ENCODE measurements around the gene NEK6.

NEK6 gene

DNA sequence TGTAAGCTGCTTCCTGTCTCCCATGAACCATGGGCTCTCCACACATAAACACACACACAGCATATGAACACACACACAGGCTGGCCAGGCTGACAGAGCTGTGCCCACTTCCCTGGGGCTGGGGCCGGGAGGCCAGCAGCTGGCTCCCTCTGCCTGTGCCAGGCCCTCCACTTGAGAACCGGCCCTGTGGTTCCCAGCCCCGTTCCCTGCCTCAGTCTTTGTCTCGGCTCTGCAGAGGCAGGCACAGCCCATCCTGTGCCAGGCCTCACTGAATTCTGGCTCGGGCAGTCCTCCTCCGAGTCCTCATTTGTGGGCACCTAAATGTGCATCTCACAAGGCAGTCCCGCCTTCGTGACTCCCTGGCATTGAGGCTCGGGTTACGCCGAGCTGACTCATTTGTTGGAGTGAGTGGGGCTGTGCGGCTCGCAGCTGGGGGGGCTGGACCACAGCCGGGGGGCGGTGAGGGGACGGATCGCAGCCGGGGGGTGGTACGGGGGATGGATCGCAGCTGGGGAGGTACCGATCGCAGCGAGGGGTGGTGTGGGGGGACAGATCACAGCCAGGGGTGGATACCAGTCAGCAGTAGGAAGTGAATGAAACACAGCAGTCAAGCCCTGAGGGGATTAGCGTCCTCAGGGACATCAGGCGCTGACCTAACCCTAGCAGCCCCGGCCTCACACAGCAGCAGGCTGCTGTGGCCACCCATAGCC lies 85.2 kb downstream of the NEK6 start:
- ATAC-seq (no peak), DNase-seq (no peak)

DNA sequence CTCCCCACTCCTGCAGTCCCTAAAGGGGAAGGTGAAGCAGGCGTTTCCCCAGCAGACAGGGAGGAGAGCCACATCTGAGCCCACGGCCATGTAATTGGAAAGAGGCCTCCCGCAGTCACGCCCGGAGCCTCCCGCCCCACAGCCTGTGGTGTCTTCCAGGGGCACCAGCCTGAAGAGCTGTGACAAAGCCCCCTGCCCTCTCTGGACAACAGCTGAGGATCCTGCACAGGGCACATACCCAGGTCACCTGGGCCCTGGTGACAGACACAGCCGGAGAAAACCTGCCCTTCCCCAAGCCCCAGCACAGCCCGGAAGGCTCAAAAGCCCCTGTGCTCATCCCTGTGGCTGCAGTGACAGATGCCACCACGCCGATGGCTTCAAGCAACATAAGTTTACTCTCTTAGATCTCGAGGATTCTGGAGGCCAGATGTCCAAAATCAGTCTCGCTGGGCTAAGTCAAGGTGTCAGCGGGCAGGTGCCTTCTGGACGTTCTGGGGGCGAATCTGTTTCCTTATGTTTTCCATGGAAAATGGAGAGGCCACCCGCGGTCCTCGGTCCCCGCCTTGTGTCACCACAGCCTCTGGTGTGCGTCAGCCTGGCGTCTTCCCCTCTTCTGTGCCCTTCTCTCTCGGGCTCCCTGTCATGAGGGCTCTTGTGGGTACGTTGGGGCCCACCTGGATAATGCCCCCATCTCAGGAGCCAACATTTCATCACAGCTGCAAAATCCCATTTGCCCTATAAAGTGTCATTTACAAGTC lies 86.0 kb downstream of the NEK6 start:
- ATAC-seq = no peak
- DNase-seq = no peak

DNA sequence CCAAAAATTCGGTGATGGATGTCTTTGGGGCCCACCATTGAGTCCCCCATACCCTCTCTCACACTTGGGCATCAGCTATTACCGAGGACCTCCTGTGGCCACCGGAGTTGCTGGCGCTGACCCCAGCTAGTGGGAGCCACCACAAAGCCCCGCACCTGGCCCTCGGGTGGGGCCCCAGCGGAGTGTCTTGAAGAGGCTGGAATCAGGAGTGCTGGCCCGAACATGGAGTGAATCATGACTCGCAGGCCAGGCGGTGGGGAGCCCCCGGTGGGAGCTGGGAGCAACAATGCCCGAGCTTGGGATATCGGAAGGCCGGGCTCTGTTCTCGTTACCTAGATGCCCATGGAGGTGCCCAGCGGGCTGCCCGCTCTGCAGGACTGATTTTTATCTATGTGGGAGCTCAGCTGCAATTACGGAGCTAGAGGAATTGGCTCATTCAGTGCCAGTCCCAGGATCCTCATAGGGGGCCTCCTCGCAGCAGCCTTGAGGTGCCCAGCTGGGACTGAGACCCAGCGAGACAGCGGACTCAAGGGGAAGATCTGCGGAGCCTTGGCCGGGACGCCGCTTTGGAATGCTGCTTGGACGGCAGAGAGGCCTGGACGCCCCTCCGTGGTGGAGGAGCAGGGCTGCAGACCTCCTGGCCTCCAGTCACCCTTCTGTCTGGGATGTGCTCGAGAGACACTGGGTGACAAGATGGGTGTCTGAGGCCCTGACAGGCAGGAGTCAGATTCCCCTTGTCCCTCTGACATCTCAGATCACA lies 86.7 kb downstream of the NEK6 start:
- no peak for DNase-seq
- ATAC-seq = no peak

DNA sequence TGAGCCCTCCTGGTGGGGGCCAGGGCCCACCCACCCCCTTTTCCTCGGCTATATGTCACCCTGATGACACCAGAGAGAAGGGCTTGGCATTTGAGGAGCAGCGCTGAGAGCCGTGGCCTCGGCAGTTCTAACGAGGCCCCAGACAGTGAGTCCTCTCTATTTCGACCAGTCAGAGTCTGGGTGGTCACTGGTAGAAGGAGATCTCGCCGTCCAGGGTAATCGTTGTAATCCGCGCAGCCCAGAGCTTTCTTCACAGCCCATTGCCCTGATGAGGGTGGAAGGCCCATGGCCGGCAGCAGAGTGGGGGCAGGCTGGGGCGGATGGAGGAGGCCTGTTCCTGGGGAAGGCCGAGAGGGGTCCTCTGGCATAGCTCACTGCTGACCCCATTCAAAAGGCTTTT lies 87.3 kb downstream of the NEK6 start:
- DNase-seq (no peak), ATAC-seq (no peak)

DNA sequence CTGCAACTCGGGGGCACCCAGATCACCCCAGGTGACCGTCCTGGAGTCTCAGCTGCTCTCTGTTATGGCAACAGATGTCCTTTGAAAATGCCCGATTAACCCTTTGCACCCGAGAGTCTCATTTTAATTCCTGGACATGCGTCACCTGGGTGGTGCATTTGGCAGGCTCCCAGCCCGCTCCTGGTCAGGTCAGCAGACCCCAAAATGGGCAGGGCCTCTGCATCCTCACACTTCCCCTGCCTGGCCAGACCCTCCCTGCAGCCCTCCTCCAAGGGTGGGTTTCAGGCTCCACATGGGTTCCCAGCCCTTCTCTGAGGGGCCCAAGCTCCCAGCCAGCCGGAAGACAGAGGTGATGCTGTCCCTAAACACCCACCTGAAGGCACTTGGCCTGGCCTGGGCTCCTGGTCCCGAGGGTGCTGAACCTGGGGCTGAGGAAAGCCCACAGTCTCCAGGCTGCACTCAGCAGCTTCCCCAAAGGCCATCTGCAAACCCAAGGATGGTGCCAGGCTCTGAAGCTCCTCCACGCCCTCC lies 88.1 kb downstream of the NEK6 start:
- no peak for DNase-seq
- ATAC-seq = no peak

DNA sequence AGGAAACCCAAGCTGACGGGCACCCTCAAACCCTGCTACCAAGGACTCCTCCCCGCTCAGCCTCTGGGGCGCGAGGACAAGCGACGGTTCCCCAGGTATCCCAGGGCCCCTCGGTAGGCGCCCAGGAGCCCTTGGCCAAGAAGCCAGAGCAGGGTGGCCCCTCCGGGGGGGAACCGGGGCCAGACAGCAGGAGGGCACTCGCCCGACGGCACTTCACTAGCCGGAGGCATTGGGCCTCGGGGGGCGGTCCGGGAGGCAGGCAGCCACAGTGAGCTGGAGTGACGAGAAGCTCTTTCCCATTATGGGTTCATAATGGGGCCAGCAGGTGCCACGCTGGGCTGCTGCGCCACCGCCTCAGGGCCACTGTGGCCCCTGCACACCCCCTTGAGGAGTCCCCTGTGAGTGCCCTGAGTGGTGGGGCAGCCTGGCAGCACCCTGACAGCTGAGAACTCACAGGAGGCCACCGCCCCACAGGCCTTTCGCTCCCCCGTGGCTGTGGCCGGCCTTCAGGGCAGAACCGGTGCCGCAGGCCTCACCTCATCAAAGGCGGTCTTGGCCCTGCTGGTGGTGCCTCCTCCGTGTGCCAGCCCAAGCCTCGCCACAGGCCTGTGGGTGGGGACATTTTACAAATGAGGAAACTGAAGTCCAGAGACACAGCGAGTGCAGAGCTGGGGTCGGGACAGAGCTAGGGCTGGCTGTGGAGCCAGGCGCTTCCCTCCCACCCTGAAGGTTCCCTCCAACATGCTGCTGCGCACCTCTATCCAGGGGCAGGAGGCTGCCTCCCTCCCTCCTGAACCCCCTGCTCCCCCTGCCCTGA lies 88.8 kb downstream of the NEK6 start:
- peak; percentile 10 for ATAC-seq
- no peak for DNase-seq

DNA sequence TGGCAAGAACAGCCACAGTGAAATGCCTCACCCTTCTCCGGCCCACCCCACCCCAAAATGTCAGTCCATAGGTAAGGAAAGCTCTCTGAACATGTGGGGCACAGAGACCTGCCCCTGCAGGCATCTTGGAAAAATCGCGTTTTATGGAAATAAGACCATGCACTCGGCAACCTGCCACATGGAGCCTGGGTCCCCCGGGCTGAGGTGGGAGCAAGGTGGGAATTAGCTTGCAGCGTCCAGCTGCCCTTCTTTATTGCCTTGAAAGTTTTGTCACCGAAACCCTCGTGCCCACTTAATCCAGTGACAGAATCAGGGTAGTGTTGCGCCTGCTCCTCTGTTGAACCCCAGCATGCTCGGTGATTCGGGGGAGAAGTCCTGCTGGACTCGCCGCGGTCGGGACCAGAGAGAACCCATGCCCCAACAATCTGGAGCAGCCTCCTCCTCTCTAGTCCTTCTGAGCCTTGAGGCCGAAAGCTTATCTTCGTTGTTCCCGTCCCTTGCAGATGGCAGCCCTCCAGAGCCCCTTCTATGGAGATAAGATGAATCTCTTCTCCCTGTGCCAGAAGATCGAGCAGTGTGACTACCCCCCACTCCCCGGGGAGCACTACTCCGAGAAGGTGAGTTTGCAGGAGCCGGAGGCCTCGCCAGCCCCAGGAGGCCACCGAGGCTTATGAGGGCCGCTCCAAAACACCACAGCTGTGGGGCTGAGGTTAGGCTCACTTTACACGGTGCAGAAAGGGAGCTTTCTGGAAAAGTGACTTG lies 89.6 kb downstream of the NEK6 start:
- no peak for ATAC-seq

DNA sequence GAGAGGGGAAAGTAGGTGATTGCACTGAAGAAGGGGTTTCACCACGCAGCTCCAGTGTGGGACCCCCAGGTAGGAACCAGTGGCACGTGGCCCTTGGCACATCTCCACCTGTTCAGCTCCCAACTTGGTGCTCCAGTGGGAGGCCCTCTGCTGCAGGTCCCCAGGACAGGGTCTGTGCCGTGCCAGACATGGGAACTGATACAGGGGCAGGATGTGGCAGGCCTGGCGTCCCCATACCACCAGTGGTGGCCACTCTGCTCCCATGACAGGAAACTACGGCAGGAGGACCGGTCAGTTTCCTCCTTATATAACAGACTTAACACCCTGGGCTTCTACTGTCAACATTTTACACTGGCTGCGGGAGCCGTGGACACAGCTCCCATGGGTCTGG lies 90.2 kb downstream of the NEK6 start:
- no peak for ATAC-seq

More for the DNA sequence above, 89.6 kb downstream of the NEK6 start:
- DNase-seq = no peak

DNA sequence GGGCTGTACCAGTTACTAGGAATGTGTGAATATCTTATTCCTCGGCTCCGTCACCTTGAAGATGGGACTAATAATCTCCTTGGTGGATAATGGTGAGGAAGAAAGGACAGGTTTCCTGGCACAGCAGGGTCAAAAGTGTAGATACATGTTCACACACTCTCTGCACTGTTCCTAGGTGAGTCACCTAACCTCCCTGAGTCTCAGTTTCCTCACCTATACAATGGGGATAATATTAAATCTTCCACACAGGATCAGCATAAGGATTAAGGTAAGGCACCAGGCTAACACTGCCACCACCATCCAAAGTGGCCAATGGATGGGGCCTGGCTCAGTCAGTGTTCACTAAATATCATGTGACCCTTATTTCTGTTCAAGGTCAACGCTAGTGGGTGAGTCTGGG lies 90.6 kb downstream of the NEK6 start:
- DNase-seq (no peak), ATAC-seq (no peak)

More for the DNA sequence above, 90.2 kb downstream of the NEK6 start:
- DNase-seq = no peak

DNA sequence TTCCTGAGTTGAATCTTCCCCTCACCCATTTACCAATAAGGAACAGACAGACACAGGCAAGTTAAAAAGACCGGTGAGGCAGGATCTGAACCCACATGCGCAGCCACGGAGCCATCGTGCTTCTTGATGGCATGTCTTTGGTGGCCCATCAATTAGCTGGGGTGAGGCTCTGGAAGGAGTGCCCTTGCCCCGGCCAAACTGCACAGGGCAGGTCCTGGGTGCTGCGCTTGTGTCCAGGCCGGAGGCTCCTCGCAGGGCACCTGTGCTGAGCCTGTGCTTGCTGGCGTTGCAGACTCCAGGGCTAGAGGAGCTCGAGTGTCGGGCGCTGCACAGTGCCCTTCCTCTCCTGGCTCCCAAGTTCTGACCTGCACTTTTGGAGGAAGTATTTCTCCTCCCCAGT lies 91.1 kb downstream of the NEK6 start:
- ATAC-seq (no peak), DNase-seq (no peak)

DNA sequence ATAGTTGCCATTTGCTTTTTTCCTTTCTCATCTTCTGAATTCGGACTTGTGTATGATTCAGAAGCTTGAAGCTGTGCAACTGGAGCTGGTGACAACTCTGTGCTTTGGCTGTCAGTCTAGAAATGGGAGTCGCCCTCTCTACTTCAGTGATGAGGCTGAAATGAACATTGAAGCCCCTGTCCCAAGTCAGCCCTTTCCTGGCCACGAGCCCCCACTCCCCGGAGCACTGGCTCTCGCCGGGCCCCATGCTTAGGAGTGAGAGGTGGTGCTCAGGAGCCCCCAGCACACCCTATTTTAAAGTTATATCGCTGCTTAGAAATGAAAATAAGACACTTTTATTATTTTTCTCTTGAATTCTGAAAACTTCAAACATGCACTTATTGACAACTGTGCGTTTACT lies 91.5 kb downstream of the NEK6 start:
- no peak for ATAC-seq
- DNase-seq = no peak

DNA sequence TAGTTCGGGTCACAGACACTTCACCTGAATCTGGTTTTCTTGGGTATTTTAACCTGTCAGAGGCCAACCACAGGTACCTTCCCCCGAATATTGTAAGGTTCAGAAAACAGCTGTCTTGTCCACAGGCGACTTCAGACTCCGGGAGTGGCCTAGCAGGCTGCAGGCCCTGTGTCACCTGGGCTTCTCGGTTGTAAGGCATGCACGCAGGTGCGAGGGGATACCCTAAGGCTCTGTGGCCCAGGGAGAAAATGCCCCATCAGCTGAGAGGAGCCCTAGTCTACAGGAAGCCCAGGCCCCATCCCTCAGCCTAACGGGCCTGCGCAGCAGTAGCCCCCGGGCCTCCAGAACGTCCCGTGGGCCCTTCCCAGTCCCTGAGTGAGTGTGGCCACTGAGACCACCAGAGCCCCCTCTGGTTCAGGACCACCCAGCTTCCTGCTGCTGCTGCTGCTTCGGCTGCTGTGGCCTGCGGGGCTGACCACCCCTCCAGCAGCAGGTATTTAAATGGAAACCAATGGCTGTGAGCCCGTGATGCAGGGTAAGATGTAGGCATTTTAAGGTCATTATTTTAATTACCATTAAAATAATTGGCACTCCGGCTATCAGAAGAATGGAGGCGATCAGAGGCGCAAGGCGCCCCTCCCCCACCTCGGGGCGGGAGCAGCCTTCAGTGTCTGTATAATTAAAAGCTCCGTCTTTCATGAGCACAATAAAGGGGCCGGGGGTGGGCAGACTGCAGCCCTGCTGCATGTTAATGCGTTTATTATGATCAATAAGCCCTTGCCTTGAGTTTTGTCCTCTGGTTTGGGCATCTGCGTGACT lies 92.1 kb downstream of the NEK6 start:
- DNase-seq (no peak), ATAC-seq (no peak)

DNA sequence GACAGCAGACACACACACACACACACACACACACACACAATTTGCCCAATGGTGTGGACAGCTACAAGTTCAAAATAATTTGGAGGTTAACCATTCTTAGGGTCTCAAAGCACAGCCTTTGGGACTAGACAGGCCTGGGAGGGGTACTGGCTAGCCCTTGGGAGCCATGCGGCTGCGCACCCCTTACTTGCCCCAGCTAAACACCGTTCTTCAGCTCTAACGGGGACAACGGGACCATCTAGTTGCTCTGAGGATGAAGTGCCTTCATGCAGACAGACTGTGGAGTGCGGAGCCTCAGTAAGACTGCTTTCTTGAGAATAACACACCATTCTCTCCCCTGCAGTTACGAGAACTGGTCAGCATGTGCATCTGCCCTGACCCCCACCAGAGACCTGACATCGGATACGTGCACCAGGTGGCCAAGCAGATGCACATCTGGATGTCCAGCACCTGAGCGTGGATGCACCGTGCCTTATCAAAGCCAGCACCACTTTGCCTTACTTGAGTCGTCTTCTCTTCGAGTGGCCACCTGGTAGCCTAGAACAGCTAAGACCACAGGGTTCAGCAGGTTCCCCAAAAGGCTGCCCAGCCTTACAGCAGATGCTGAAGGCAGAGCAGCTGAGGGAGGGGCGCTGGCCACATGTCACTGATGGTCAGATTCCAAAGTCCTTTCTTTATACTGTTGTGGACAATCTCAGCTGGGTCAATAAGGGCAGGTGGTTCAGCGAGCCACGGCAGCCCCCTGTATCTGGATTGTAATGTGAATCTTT lies 92.9 kb downstream of the NEK6 start:
- ATAC-seq = no peak
- DNase-seq = no peak

DNA sequence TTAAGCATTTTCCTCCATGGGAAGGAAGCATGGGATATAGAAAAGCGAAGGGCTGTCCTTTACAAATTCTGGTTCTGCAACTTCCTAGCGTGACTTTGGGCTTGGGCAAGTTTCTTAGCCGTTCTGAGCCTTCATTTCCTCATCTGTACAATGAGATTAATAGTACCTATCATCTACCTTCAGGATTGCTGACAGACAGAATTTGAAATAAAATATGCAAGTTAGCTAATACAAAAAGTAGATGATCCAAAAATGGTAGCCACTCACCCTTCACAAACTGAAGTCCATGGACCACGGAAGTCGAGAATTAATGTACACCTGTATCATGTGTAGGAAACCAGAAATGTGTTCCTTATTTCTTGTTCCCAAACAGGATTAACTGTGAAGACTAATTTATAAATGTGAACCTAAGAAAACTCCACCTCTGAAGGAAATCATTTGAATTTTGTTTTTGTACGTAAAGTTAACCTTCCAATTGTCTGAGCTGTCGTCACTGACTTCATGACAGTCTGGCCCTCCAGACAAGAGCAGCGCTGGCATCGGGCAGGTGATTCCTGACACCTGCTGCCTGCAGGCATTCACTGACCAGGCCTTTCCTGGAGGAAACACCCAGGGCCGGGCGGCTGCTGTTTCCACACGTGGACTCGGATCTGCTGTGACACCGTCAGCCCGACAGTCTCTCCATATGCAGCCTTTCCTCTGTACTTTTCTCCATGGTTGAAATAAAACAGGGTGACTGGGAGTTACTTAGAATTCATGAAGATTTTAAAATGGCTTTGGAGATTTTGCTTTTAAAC lies 94.1 kb downstream of the NEK6 start:
- ATAC-seq = no peak

DNA sequence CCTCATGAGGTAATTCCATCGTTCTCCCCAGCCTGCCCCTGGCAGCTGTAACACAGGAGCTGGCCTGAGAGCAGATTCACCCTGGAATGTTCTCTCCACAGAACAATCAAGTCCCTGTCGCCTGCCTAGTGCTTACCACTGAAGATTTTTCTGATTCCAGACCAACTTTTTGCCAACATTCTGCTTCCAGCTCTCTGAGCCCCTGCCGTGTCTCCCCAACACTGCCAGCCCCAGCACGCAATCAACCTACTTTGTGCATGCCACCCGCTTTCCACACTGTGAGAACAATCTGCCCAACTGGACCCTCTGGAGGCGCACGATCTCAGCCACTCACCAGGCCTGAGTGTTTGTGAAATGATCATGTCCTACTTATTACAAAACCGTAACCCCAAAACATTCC lies 94.9 kb downstream of the NEK6 start:
- no peak for ATAC-seq
- DNase-seq = no peak

More for the DNA sequence above, 94.1 kb downstream of the NEK6 start:
- no peak for DNase-seq

DNA sequence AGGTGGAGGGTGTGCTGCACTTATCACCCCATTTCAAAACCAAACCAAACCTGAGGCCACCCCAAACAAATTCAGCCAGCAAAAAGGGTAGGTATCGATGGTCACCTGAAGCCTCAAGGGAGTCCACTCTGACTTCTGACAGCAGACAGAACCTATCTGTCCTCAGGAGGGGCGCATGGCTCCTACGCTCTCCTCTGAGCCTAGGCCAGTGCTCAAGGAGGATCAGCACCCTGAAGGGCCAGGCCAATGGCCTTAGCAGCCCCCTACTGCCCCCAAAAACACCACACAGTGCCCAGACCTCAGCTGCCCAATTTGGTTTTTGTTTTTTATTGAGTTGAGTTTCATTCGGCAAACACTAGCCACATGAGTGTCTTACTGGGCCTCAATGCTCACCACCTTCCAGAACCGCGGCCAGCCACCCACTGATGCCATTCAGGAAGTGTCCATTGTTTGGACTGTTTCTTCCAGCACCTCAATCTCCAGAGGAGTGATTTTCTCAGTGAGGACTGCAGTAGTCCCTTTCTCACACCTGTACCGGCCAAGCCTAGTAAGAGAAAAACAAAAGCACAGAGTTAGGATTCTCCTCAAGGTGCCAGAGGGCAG lies 95.5 kb downstream of the NEK6 start:
- DNase-seq = no peak

DNA sequence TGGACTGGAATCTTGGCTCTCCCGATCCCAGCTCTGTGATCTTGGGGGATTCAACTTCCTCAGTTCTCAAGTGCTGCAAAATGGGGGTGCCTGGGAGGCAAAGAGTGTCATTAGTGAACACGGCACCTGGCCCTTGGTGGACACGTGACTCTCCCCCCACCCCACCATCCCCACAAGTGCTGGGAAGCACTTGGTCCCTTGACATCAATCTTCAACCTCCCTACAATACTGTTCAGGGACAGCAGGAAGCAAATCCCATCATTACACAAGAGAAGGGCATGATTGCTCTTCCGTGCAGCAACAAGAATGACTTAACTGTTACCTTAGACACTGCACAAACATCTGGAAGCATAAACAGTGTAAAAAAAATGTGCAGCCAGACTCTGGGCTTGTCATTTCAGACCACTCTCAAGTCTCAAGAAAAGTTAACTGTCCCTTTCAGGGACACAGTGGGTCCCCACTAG lies 96.1 kb downstream of the NEK6 start:
- no peak for ATAC-seq
- no peak for DNase-seq

More for the DNA sequence above, 95.5 kb downstream of the NEK6 start:
- ATAC-seq = no peak
